ENCODE results near the gene DTD1.

Gene DTD1

DNA sequence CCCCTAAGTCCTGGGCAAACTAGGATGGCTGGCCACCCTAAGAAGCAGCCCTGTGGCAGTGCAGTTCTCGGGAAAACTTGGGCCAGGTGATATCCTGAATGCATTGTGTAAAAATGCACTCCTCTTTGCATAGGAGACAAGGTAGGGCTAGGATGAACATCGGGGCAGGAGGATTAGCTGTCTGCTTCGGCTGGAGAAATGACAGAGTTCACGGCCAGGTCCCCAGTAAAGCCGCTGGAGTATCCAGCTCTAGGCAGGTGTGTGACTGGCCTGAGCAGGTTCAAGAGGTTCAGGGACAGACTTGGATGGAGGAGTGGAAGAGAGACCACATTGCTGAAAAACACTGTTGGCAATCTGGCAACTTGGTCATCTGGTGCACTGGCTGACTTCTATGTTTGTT lies 26.4 kb downstream of the DTD1 start:
- in situ Hi-C loops (cut with MboI; ENCODE audit: low sequenced_read_pairs), result no loop called here

DNA sequence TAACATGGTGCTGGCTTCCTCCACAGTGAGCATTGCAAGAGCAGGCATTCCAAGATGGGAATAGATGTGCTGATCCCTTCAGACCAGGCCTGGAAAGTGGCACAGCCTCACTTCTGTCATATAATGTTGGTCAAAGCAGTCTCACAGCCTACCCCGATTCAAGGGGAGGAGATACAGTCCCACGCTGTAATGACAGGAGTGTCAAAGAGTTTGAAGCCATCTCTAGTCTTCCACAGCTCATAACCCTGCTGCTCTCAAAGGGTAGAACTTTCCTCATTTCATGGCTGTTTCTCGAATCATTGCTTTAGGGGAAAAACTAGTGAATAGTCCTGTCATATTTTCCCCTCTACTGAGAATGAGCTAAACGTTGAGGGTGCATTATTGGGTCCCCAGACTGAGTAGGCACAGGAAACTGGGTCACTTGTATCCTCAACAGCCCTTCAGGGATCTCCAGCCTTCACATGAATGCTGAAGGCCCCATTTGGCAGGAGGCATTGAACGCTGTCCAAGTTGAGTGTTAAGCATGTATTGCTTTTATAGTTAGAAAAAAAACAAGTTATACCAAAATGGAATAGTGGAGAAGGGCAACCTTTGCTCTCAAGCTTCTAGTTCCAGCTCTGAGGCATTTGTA lies 27.3 kb downstream of the DTD1 start:
- in situ Hi-C loops (cut with MboI; ENCODE audit: low sequenced_read_pairs), result no loop called here

GRCh38 chr20:18621004-18621403 lies 33.1 kb downstream of the DTD1 start:
- in situ Hi-C loops (cut with MboI; ENCODE audit: low sequenced_read_pairs), result no loop called here

DNA sequence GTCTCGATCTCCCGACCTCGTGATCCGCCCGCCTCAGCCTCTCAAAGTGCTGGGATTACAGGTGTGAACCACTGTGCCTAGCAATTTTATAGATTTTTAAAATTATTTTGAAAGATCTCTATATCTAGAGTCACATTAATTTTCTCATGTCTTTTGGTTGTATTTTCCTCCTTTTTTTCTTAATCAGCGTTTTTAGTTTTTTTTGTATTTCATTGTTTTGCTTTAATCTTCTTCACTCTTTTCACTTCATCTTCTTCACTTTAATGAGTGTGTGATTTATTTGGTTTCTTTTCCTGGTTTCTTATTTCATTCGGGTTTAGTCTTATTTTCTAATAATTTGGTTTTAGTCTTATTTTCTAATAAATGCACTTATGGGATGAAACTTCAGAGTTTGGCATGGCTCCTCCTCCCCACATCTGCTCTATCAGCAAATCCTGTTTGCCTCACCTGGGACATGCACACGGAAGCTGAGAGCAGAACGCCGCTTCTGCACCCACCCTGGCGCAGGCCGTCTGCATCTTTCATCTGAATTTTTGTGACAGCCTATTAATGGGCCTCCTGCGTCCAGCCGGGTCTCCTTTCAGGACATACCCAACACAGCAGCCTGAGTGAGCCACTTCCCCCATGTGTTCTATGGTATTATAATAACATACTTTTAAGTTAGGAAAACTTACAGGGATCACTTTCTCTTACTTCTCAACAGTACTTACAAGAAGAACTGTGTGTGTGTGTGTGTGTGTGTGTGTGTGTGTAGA lies 35.5 kb downstream of the DTD1 start:
- in situ Hi-C loops (cut with MboI; ENCODE audit: low sequenced_read_pairs), result no loop called here

DNA sequence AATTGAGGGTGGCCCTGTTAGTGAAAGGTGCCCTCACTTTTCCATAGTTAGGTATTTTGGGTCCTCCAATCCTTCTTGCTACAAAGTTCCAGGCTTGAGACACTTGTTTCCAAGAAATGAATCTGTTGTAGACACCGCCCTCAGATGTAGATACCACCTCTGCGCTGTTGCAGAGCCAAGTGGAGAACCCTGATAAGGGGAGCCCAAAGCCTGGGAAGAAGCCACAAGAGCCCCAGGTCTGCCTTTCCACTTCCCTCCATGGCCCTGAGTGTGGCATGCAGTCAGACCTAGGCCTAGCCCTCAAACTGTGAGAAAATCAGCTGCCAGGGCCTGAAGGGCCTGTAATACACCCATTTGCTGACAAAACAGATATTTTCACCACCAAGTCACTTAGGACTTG lies 37.1 kb downstream of the DTD1 start:
- in situ Hi-C loops (cut with MboI; ENCODE audit: low sequenced_read_pairs), result no loop called here

- in situ Hi-C loops (cut with MboI; ENCODE audit: low sequenced_read_pairs), result no loop called here
Observed at GRCh38 chr20:18625907-18626655, 38.2 kb downstream of the DTD1 start.

GRCh38 chr20:18628330-18628920 lies 40.6 kb downstream of the DTD1 start:
- in situ Hi-C loops (cut with MboI; ENCODE audit: low sequenced_read_pairs), result no loop called here

DNA sequence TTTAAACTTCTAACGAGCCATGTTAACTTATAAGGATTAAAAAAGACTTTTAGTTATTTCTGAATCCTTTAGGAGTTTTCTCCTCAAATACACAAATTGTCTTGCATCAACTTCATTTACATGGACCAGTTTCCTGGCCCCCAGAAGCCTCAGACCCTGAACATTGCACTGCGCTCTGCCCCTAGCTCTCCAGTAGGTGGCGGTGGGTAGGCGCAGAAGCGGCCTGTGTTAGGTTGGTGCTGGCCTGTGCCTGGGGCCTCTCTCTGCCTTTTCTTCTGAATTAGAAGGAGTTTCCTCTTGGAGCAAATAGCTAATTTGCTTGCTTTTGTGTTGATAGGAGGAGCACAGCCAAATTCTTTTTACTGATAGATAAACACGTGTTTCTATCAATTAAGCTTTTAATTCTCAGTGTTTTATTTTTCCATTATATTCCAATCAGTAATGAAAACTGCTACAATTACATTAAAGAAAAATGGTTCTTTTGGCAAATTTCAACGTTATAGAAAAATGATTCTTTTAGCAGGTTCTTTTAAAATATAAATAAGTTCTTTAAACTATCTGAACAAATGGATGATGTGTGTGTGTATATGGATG lies 44.4 kb downstream of the DTD1 start:
- in situ Hi-C loops (cut with MboI; ENCODE audit: low sequenced_read_pairs), result no loop called here

- in situ Hi-C loops (cut with MboI; ENCODE audit: low sequenced_read_pairs), result no loop called here
Observed at GRCh38 chr20:18633411-18633810, 45.6 kb downstream of the DTD1 start.

GRCh38 chr20:18634501-18634900 lies 46.6 kb downstream of the DTD1 start:
- in situ Hi-C loops (cut with MboI; ENCODE audit: low sequenced_read_pairs), result no loop called here

DNA sequence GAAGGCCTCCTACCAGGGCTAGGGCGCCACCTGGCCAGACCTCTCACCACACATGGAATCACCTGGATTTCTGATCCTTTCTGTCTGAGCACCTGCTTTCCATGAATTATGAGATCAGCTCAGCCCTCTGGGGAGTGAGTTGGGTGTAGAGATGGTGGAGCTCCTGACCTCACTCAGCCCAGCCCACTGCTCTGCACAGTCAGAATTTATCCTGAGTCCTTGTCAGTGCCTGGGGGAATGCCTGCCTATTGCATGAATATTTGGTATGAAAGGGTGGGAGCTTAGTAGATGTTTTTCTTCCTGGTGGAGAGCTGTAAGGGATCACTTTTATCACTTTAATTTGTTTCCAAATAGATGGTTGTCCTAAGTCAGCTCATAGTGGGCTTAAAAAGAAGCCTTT lies 47.5 kb downstream of the DTD1 start:
- in situ Hi-C loops (cut with MboI; ENCODE audit: low sequenced_read_pairs), result no loop called here

- in situ Hi-C loops (cut with MboI; ENCODE audit: low sequenced_read_pairs), result no loop called here
Observed at GRCh38 chr20:18637224-18637623, 49.4 kb downstream of the DTD1 start.

DNA sequence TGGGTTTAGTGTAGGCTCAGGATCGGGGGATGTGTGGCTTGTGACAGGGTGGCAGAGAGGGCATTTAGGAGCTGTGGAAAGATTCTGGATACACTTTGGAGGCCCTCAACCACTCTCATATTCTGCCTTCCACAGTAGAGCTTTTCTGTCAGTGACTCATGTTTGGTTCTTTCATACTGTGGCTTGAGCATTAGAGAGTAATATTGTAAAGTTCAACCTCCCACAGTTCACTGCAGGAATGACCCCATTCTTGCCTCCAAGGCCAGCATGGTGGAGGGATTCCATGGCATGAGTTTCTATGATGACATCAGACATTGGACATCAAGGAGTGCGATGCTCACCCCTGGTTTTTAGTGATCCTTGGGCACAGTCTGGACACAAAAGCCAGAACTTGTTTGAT lies 50.9 kb downstream of the DTD1 start:
- in situ Hi-C loops (cut with MboI; ENCODE audit: low sequenced_read_pairs), result no loop called here

- in situ Hi-C loops (cut with MboI; ENCODE audit: low sequenced_read_pairs), result no loop called here
Observed at GRCh38 chr20:18639501-18639979, 51.7 kb downstream of the DTD1 start.

- in situ Hi-C loops (cut with MboI; ENCODE audit: low sequenced_read_pairs), result no loop called here
Observed at GRCh38 chr20:18645196-18645745, 57.4 kb downstream of the DTD1 start.

DNA sequence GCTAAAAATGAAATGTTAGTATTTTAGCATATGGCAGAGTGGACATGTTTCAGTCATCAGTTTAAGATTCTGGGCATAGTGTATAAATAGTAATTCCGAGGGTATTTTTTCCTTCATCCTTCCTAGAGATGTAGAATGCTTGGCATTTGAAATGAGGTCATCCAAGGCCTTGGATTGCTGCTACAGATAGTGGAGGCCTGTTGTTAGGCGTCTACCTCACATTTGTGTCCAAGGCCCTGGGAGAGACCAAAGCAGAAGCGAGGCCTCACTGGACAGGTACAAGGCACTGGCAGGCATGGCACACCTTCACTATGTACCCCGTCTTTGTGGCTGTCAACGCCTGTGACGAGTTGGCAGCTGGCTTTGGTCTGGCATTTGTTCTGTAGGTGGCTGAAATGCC lies 58.0 kb downstream of the DTD1 start:
- in situ Hi-C loops (cut with MboI; ENCODE audit: low sequenced_read_pairs), result no loop called here

DNA sequence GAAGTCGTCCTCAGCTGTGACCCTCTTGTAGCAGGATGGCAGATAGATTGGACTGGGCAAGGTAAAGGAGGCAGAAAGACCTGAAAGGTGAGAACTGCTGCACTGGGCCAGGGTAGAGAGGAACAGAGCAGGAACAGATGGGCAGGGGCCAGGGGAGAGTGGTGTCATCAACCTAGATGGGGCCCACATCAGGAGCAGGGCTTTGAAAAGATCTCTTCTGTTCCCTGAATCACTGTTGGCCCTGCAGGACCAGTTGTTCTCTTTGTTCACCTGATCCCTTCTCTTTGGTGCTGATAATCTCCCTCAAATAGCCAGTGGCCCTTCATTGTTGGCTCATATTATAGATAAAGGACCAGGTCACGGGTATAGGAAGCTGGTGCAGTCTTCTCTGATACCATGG lies 59.9 kb downstream of the DTD1 start:
- in situ Hi-C loops (cut with MboI; ENCODE audit: low sequenced_read_pairs), result no loop called here

DNA sequence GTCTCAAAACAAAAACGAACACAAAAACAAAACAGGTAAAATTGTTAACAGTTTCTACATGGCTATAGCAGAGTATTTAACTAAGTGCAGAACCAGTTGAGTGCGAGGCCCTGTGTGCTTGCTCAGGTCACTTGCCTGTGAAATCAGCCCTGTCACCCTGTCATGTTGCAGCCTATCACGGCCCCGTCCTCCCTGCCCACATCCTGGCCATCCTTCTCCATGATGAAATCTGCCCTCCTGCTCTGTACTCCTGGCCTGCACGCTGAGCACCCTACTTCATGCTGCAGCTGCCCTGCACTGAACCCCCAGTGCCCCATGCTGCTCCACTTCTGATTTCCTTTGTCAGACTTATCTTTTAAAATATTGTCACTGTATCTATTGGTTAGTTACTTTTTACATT lies 62.4 kb downstream of the DTD1 start:
- in situ Hi-C loops (cut with MboI; ENCODE audit: low sequenced_read_pairs), result no loop called here

- in situ Hi-C loops (cut with MboI; ENCODE audit: low sequenced_read_pairs), result no loop called here
Observed at GRCh38 chr20:18653736-18654447, 66.0 kb downstream of the DTD1 start.

DNA sequence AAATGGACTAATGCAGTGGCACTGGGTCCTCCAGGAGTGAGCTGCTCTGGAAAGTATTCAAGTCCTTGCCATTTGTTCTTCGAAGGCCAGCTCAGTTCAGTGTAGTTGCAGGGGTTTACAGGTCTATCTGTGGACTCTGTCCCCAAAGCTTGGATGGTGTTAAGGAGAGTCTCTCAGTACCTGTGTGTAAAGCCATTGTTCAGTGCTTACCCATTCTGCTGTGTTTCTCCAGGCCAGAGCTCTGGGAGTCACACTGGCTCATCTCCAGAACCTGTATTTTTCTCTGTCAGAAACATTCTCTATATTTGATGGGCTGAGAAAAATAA lies 66.6 kb downstream of the DTD1 start:
- in situ Hi-C loops (cut with MboI; ENCODE audit: low sequenced_read_pairs), result no loop called here

Measured in hTERT RPE-1 (cell line).